Loucy (cell line): ENCODE measurements around the gene VPS35L.

ENCODE experiments used
- H2AFZ ChIP-seq: fragments of 200-600 bp; sonication (generic); 2 replicates; pipeline ENCODE4 v1.6.0; 2016; ENCODE audit warnings: antibody characterized with exemption, mild to moderate bottlenecking, low read length, moderate library complexity
- H3F3A ChIP-seq: fragments of 200-600 bp; 2 replicates; pipeline ENCODE4 v1.6.0; 2016; ENCODE audit warnings: antibody characterized with exemption, low read depth, mild to moderate bottlenecking
- H3K27me3 ChIP-seq: fragments of 200-600 bp; sonication (generic); 2 replicates; pipeline ENCODE4 v1.6.1; 2014; ENCODE audit warnings: low read length, mild to moderate bottlenecking; ENCODE audit not compliant: insufficient read depth, poor library complexity, severe bottlenecking
- H3K36me3 ChIP-seq: fragments of 200-600 bp; sonication (generic); 2 replicates; pipeline ENCODE4 v1.6.1; 2016; ENCODE audit warnings: low read length; ENCODE audit not compliant: insufficient read depth
- H3K4me1 ChIP-seq: fragments of 200-600 bp; sonication (generic); 2 replicates; pipeline ENCODE4 v1.5.1; 2014; ENCODE audit warnings: low read length, mild to moderate bottlenecking; ENCODE audit not compliant: insufficient read depth, poor library complexity, severe bottlenecking
- H3K4me2 ChIP-seq: fragments of 200-600 bp; sonication (generic); 2 replicates; pipeline ENCODE4 v1.6.0; 2014; ENCODE audit warnings: antibody characterized with exemption, low read length, low read depth, mild to moderate bottlenecking; ENCODE audit not compliant: poor library complexity, severe bottlenecking
- H3K4me3 ChIP-seq: fragments of 200-600 bp; sonication (generic); 2 replicates; pipeline ENCODE4 v1.5.1; 2014; ENCODE audit warnings: low read length, mild to moderate bottlenecking, mixed read lengths; ENCODE audit not compliant: poor library complexity, severe bottlenecking
- H3K79me2 ChIP-seq: fragments of 200-600 bp; sonication (generic); 2 replicates; pipeline ENCODE4 v1.6.1; 2014; ENCODE audit warnings: low read length; ENCODE audit not compliant: insufficient read depth
- H3K9ac ChIP-seq: fragments of 200-600 bp; sonication (generic); 2 replicates; pipeline ENCODE4 v1.6.0; 2014; ENCODE audit warnings: mild to moderate bottlenecking, low read depth, low read length, moderate library complexity; ENCODE audit not compliant: poor library complexity, severe bottlenecking
- H3K9me2 ChIP-seq: fragments of 200-600 bp; sonication (generic); replicated peaks from 2 replicates; pipeline ENCODE4 v1.6.1; 2016; ENCODE audit warnings: low read depth, low read length, mixed read lengths
- H3K9me3 ChIP-seq: fragments of 200-600 bp; sonication (generic); 2 replicates; pipeline ENCODE4 v1.6.1; 2014; ENCODE audit warnings: mild to moderate bottlenecking, antibody characterized with exemption, low read length, low read depth; ENCODE audit not compliant: insufficient read depth
- H4K20me1 ChIP-seq: fragments of 200-600 bp; sonication (generic); 2 replicates; pipeline ENCODE4 v1.6.0; 2014; ENCODE audit warnings: antibody characterized with exemption, low read length, mild to moderate bottlenecking; ENCODE audit not compliant: insufficient read depth, poor library complexity, severe bottlenecking
- EZH2phosphoT487 ChIP-seq: fragments of 200-600 bp; IDR thresholded peaks from 2 replicates; pipeline ENCODE4 v1.6.1; 2018; ENCODE audit warnings: antibody characterized with exemption, mild to moderate bottlenecking, moderate library complexity, borderline replicate concordance
- TF ChIP-seq, protein P1 (sequence below): fragments of 200-600 bp; sonication (generic); conservative IDR thresholded peaks from 2 replicates; pipeline ENCODE4 v1.5.1; 2014; ENCODE audit warnings: mild to moderate bottlenecking, antibody characterized with exemption, low read length

The VPS35L gene

DNA sequence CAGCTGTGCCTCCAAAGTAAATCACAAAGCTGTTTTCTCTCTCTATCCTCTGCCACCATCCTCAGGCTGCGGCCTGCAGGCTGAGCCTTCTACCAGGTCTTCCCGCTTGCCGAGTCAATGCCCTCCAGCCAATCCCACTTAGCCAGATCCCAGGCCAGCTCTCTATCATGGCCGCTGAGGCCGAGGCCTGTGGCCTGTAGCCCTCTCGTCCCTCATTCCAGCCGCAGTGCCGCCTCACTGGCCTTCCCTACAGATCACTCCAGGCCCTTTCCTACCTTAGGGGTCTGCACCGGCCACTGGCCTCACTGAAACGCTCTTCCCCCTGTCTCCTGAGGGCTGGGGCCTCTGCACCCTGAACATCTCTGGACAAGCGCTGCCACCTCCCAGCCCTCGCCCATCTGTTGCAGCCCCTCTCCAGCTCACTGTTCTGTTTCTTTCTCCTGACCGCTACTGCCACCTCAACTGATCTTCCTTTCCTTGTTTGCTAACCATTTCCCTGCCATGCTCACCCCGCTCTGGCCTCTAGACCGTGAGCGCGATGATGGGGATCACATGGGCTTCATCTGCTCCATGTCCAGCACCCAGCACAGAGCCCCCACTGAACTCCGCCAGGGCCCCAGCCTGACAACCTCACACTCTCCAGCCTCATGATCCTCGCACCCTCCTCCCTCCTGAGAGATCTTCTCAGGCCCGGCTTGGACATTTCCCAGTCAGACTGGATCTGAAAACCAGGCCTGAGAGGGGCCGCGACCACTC is 154.1 kb downstream of the VPS35L start:
- no peak overlapping the region for H3K4me2 ChIP-seq
- no peaks in the 10 kb centered on the region for H3K9me2 ChIP-seq
- H2AFZ ChIP-seq: no peak overlapping the region
- H3K4me3 ChIP-seq: no peak overlapping the region
- H3K4me1 ChIP-seq: no peaks in the 10 kb centered on the region
- no peaks in the 10 kb centered on the region; the same call in 1 of the 2 replicates for H3K79me2 ChIP-seq
- peaks cover 29% of the 10 kb centered on the region; the same call in 1 of the 2 replicates for H3K36me3 ChIP-seq
- H3K9ac ChIP-seq: no peak overlapping the region
- TF ChIP-seq, protein P1, sequence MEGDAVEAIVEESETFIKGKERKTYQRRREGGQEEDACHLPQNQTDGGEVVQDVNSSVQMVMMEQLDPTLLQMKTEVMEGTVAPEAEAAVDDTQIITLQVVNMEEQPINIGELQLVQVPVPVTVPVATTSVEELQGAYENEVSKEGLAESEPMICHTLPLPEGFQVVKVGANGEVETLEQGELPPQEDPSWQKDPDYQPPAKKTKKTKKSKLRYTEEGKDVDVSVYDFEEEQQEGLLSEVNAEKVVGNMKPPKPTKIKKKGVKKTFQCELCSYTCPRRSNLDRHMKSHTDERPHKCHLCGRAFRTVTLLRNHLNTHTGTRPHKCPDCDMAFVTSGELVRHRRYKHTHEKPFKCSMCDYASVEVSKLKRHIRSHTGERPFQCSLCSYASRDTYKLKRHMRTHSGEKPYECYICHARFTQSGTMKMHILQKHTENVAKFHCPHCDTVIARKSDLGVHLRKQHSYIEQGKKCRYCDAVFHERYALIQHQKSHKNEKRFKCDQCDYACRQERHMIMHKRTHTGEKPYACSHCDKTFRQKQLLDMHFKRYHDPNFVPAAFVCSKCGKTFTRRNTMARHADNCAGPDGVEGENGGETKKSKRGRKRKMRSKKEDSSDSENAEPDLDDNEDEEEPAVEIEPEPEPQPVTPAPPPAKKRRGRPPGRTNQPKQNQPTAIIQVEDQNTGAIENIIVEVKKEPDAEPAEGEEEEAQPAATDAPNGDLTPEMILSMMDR: no peak
- no peak for TF ChIP-seq EZH2phosphoT487
- no peaks in the 10 kb centered on the region for H3K9me3 ChIP-seq
- H3K27me3 ChIP-seq: no peaks in the 10 kb centered on the region
- H3F3A ChIP-seq: no peaks in the 10 kb centered on the region
- H4K20me1 ChIP-seq: no peaks in the 10 kb centered on the region

DNA sequence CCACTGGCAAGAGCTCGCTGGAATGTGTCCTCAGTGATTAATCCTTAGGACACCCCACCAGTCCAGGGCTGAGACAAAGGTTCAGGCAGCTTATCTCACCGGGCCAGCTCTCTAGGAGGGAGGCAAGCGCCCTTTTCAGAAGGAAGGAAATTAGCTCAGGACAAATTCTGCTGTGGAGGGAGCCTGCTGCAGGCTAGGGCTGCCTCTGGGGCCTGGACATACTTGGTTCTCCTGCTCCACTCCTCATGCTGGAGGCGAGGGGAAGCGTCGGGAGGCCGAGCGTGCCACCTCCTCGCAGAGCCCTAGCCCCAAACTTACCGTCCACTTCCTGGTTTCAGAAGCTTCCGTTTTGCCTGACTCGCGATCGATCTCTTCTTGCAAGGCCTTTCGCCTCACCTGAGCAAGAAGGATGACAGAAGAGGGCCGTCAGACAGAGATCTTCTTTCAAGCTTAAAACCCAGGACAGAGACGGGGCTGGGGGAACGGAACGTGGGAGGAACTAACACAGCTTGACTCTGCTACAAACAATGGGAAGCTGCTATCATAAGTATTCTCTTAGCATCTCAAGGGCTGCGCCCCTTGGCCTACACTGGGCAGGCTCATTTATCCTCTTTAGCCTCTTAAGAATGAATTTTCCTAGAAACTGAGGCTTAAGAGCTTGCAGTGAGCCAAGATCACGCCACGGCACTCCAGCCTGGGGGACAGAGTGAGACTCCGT is 154.8 kb downstream of the VPS35L start:
- H3K4me3 ChIP-seq: no peak overlapping the region
- no peak overlapping the region for H3K4me2 ChIP-seq
- H3K36me3 ChIP-seq: peaks cover 21% of the 10 kb centered on the region; the same call in 1 of the 2 replicates
- TF ChIP-seq, protein P1: no peak
- TF ChIP-seq EZH2phosphoT487: no peak
- no peak overlapping the region for H3K9ac ChIP-seq
- H3K79me2 ChIP-seq: peaks cover 3% of the 10 kb centered on the region; the same call in 1 of the 2 replicates
- no peaks in the 10 kb centered on the region for H3K9me3 ChIP-seq
- H3K27me3 ChIP-seq: no peaks in the 10 kb centered on the region
- no peaks in the 10 kb centered on the region for H3F3A ChIP-seq
- H2AFZ ChIP-seq: no peak overlapping the region
- no peaks in the 10 kb centered on the region for H3K4me1 ChIP-seq
- H4K20me1 ChIP-seq: no peaks in the 10 kb centered on the region
- H3K9me2 ChIP-seq: no peaks in the 10 kb centered on the region

DNA sequence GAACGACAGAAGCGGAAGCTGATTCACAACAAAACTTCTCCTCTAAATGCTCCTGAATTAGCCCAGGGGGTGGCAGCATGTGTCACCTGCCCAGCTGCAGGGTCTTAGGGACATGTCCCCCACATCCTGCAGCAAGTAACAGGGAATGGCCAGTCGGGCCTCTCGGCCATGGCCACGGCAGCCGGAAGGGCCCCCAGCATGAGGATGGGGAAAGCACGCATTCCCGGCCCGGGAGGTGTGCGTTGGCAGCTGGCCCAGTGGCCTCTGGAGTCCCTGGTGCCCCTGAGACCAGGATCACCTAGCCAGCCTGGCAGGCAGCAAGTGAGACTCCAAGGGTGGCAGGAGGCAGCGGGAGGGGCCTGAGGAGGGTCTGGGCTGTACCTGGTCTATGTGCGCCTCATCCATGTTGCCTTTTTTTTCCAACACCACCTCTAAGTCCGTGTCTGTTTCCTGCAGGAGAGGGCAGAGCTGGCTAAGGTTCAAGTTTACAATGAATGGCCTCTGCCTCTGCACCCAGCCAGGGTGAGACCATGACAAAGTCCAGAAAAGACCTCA is 155.6 kb downstream of the VPS35L start:
- Histone ChIP-seq H3K36me3 (peaks cover 14% of the 10 kb centered on the region; the same call in 1 of the 2 replicates), H4K20me1 (no peaks in the 10 kb centered on the region), H3K27me3 (no peaks in the 10 kb centered on the region), H3K4me2 (no peak overlapping the region), H3K9me2 (no peaks in the 10 kb centered on the region), H3K9me3 (no peaks in the 10 kb centered on the region), H3K4me3 (no peak overlapping the region), H2AFZ (no peak overlapping the region), H3F3A (no peaks in the 10 kb centered on the region), H3K9ac (no peak overlapping the region), H3K79me2 (peaks cover 10% of the 10 kb centered on the region), H3K4me1 (peaks cover 4% of the 10 kb centered on the region)
- TF ChIP-seq, protein P1: no peak
- no peak for TF ChIP-seq EZH2phosphoT487
